Measurements from ENCODE around the gene NR5A2. TPM values are rescaled to one million over a fixed set of nuclear protein-coding genes. Genes with fewer than 3 reads are reported as not detected.

NR5A2 gene
- total RNA-seq, 1 experiment from 2014 or later: 4.7 TPM

- H4K20me1 ChIP-seq (ENCODE audit: control insufficient read depth, insufficient read depth, insufficient read length): no peaks in the 10 kb centered on the region
- H3K27me3 ChIP-seq (ENCODE audit: insufficient read depth, low read length): no peaks in the 10 kb centered on the region
- Mint-ChIP-seq H3K4me1 (no peaks in the 10 kb centered on the region), H3K27ac (no peak overlapping the region), H3K27me3 (ENCODE audit: low read depth) (no peaks in the 10 kb centered on the region; the same call in 1 of the 2 replicates), H3K9me3 (no peaks in the 10 kb centered on the region), H3K4me3 (no peak overlapping the region), H3K36me3 (ENCODE audit: insufficient read depth in 1 of 3, low read depth in 3 of 3) (no peaks in the 10 kb centered on the region)
- no peak overlapping the region for H3K18ac ChIP-seq (ENCODE audit: insufficient read length, low read depth, low read length)
- H2BK5ac ChIP-seq (ENCODE audit: insufficient read length, low read length): no peak overlapping the region
- no peak overlapping the region for H2AFZ ChIP-seq (ENCODE audit: low read length)
- H3K23me2 ChIP-seq (ENCODE audit: insufficient read length, low read depth, low read length, poor library complexity, severe bottlenecking): no peaks in the 10 kb centered on the region
- no peak overlapping the region for H3K23ac ChIP-seq (ENCODE audit: insufficient read length, low read depth, low read length)
- no peak overlapping the region for H4K91ac ChIP-seq (ENCODE audit: insufficient read length, low read depth, low read length)
- no peak overlapping the region for H3K14ac ChIP-seq (ENCODE audit: insufficient read depth, low read length)
- H2BK12ac ChIP-seq (ENCODE audit: insufficient read length, low read depth, low read length): no peak overlapping the region
- no peak for DNase-seq
- H2BK20ac ChIP-seq (ENCODE audit: low read depth, low read length, poor library complexity, severe bottlenecking): no peak overlapping the region
- no peak overlapping the region for H3K4me2 ChIP-seq (ENCODE audit: insufficient read depth, insufficient read length, low read length)
- no peaks in the 10 kb centered on the region for H3K79me1 ChIP-seq (ENCODE audit: insufficient read depth, low read depth, low read length, poor library complexity, severe bottlenecking)
- no peak overlapping the region for H3T11ph ChIP-seq (ENCODE audit: low read length)
- no peak overlapping the region for H4K8ac ChIP-seq (replicated peaks; ENCODE audit: insufficient read length, low read depth, low read length)
- no peak overlapping the region for H3K4ac ChIP-seq (ENCODE audit: low read depth, low read length)
- no peak for TF ChIP-seq CTCF (conservative IDR thresholded peaks at IDR 0.05)
- H2AK5ac ChIP-seq (ENCODE audit: insufficient read length, low read length): no peak overlapping the region
- H2BK15ac ChIP-seq (ENCODE audit: low read depth, low read length): no peak overlapping the region
- H2BK120ac ChIP-seq (ENCODE audit: low read depth, low read length, poor library complexity, severe bottlenecking): no peak overlapping the region
- no peaks in the 10 kb centered on the region for H3K4me1 ChIP-seq (ENCODE audit: insufficient read depth, low read length)
- no peak overlapping the region for H4K5ac ChIP-seq (ENCODE audit: insufficient read length, low read depth, low read length)
- no peak overlapping the region for H3K27ac ChIP-seq (ENCODE audit: insufficient read length, low read depth, low read length)
- no peaks in the 10 kb centered on the region for H3K9me3 ChIP-seq (ENCODE audit: control insufficient read depth, low read depth, low read length)
- no peak overlapping the region for H3K56ac ChIP-seq (ENCODE audit: insufficient read length, low read depth, low read length)
- no peaks in the 10 kb centered on the region for H3K79me2 ChIP-seq (ENCODE audit: insufficient read depth, low read length)
- no peak overlapping the region for H3K9ac ChIP-seq (ENCODE audit: extremely low read depth, insufficient read length, low read length)
These were observed 122.5 kb downstream of the NR5A2 start for GRCh38 chr1:200150006-200150405.

Data from H9 (cell line).